NCI-H1092 treated with DMSO at 0.1 percent for 48 hours (cell line): ENCODE results near the gene FTSJ1.
A peak's percentile ranks its signal among the peaks of the same experiment; 100 is the strongest.
"Not testable (repeated sequence)": the region's sequence is repeated elsewhere in the genome, so short reads cannot be mapped to it uniquely, and the experiment has no call there.

ENCODE experiments used
- DNase-seq: peaks from one replicate; lab custom pipeline; 2025; lab: John Stamatoyannopoulos, UW

Gene FTSJ1

GRCh38 chrX:48496660-48497059 is 20.7 kb downstream of the FTSJ1 start:
- DNase-seq, result no peak

GRCh38 chrX:48497871-48498270 is 21.9 kb downstream of the FTSJ1 start:
- DNase-seq, result no peak

GRCh38 chrX:48498374-48498809 is 22.4 kb downstream of the FTSJ1 start:
- DNase-seq, result no peak

- DNase-seq, result no peak
These were observed 28.3 kb downstream of the FTSJ1 start for GRCh38 chrX:48504261-48504660.

GRCh38 chrX:48505481-48505880 is 29.5 kb downstream of the FTSJ1 start:
- DNase-seq, result no peak

GRCh38 chrX:48507246-48507645 is 31.2 kb downstream of the FTSJ1 start:
- DNase-seq, result no peak

- DNase-seq, result peak; percentile 31
These were observed 32.6 kb downstream of the FTSJ1 start, which contains the start of gene PORCN for GRCh38 chrX:48508400-48509244. TSS of gene PORCN (plus strand) at chrX:48508992. CDS start at chrX:48509821, 829 bp downstream.

- peak; percentile 1 for DNase-seq
These were observed 33.2 kb downstream of the FTSJ1 start for GRCh38 chrX:48509245-48509590.

GRCh38 chrX:48509619-48510018 is 33.6 kb downstream of the FTSJ1 start:
- no peak for DNase-seq

GRCh38 chrX:48511560-48511959 is 35.6 kb downstream of the FTSJ1 start:
- no peak for DNase-seq

GRCh38 chrX:48512371-48512935 is 36.5 kb downstream of the FTSJ1 start:
- no peak for DNase-seq

- no peak for DNase-seq
These were observed 37.7 kb downstream of the FTSJ1 start for GRCh38 chrX:48513670-48514069.

GRCh38 chrX:48514126-48514806 is 38.3 kb downstream of the FTSJ1 start:
- no peak for DNase-seq

GRCh38 chrX:48514868-48515460 is 39.0 kb downstream of the FTSJ1 start:
- no peak for DNase-seq

GRCh38 chrX:48515842-48516241 is 39.8 kb downstream of the FTSJ1 start:
- no peak for DNase-seq

- no peak for DNase-seq
These were observed 40.3 kb downstream of the FTSJ1 start for GRCh38 chrX:48516285-48516684.

GRCh38 chrX:48516987-48517386 is 41.0 kb downstream of the FTSJ1 start:
- no peak for DNase-seq

- not testable (repeated sequence) for DNase-seq
These were observed 43.5 kb downstream of the FTSJ1 start for GRCh38 chrX:48519481-48519880.

- no peak for DNase-seq
These were observed 44.5 kb downstream of the FTSJ1 start for GRCh38 chrX:48520455-48520854.

GRCh38 chrX:48520976-48521352 is 45.0 kb downstream of the FTSJ1 start:
- DNase-seq, result peak; percentile 40

GRCh38 chrX:48521353-48522243 is 45.6 kb downstream of the FTSJ1 start, which contains the start of gene EBP:
TSS of gene EBP (plus strand) at chrX:48521808. CDS start at chrX:48523772, 1,964 bp downstream.
- DNase-seq, result peak; percentile 98
